Measurements from ENCODE around the gene IKZF1.
A peak's percentile ranks its signal among the peaks of the same experiment; 100 is the strongest.

IKZF1 gene

GRCh38 chr7:50339990-50340500 is 35.5 kb downstream of the IKZF1 start:
- no peak for TF ChIP-seq FOXP2 (optimal IDR thresholded peaks at IDR 0.05; ENCODE audit: control extremely low read depth, extremely low read length, insufficient read depth)
- no peak for TF ChIP-seq EZH2 (IDR thresholded peaks at IDR 0.05)
- Histone ChIP-seq H3K27ac (peak overlapping the region; percentile 68), H3K9ac (ENCODE audit: insufficient read length) (no peak overlapping the region), H3K36me3 (ENCODE audit: insufficient read depth, low read length) (no peaks in the 10 kb centered on the region), H3K9me3 (ENCODE audit: low read depth, low read length) (no peaks in the 10 kb centered on the region), H3K4me3 (peak overlapping the region; percentile 15; the same call in 1 of the 2 replicates)
- DNase-seq (ENCODE audit: low read depth, low spot score), result no peak

DNA sequence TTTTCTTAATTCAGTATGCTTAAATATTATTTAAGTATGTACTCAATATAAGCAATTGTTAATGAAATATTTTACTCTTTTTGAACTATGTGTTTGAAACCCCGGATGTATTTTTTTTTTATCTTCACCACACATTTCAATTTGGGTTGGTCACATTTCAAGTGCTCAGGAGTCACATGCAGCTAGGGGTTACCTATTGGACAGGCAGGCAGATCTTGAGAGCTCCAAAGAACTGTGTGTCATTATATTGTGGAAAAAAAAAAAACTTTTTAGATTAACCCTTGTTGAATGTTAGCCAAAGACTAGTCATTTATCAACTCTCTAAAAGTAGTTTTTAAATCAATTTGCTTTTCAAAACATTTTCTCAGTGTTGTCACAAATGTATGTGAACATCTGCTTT is 37.2 kb downstream of the IKZF1 start:
- no peak overlapping the region for H3K9ac ChIP-seq (ENCODE audit: insufficient read length)
- no peak for TF ChIP-seq EZH2 (IDR thresholded peaks at IDR 0.05)
- no peak for TF ChIP-seq POLR2AphosphoS5 (IDR thresholded peaks at IDR 0.05; ENCODE audit: borderline replicate concordance, low read depth, low read length)
- no peak for TF ChIP-seq FOXP2 (optimal IDR thresholded peaks at IDR 0.05; ENCODE audit: control extremely low read depth, extremely low read length, insufficient read depth)
- no peak for DNase-seq (ENCODE audit: low read depth, low spot score)
- H3K4me3 ChIP-seq, result no peak overlapping the region
- no peaks in the 10 kb centered on the region for H3K36me3 ChIP-seq (ENCODE audit: insufficient read depth, low read length)
- peak overlapping the region; percentile 43; the same call in 1 of the 2 replicates for H3K27ac ChIP-seq
- no peaks in the 10 kb centered on the region for H3K9me3 ChIP-seq (ENCODE audit: low read depth, low read length)

DNA sequence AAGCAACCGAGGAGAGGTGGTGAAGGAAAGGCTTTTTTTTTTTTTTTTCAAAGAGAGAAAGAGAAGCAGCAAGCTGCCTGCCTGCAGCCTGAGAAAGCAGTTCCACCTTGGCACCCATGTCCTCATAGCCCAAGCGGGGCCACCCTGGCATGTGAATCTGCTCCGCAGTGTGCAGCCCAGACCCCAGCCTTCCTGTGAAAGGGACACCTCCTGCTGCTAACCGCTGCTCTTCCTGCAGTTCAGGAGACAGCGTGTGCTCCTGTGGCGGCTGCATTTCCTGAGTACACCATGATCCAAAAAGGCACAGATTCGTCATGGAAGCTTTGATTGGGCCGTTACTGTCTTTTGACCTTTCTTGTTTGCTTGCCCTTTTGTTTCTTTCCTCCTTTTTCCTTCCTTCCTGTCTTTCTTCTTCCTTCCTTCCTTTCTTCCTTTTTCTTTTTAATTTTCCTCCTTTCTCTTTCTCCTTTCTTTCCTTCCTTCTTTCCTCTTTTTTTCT is 38.1 kb downstream of the IKZF1 start:
- H3K27ac ChIP-seq, result peak overlapping the region; percentile 1; the same call in 1 of the 2 replicates

GRCh38 chr7:50346545-50347497 is 42.3 kb downstream of the IKZF1 start:
- peak; percentile 67 for DNase-seq (ENCODE audit: low read depth, low spot score)
- TF ChIP-seq POLR2AphosphoS5 (IDR thresholded peaks at IDR 0.05; ENCODE audit: borderline replicate concordance, low read depth, low read length) (no peak), EZH2 (IDR thresholded peaks at IDR 0.05) (no peak), FOXP2 (optimal IDR thresholded peaks at IDR 0.05; ENCODE audit: control extremely low read depth, extremely low read length, insufficient read depth) (no peak)
- Histone ChIP-seq H3K9ac (ENCODE audit: insufficient read length) (no peak overlapping the region), H3K36me3 (ENCODE audit: insufficient read depth, low read length) (no peaks in the 10 kb centered on the region), H3K27ac (no peak overlapping the region), H3K4me3 (0 out of 2 replicates have a peak overlapping the region, but pooled peaks have one; percentile 3), H3K9me3 (ENCODE audit: low read depth, low read length) (no peaks in the 10 kb centered on the region)

More for the DNA sequence above, 38.1 kb downstream of the IKZF1 start:
- Histone ChIP-seq H3K9ac (ENCODE audit: insufficient read length) (no peak overlapping the region), H3K9me3 (ENCODE audit: low read depth, low read length) (no peaks in the 10 kb centered on the region), H3K4me3 (peak overlapping the region; percentile 65), H3K36me3 (ENCODE audit: insufficient read depth, low read length) (no peaks in the 10 kb centered on the region)
- TF ChIP-seq EZH2 (IDR thresholded peaks at IDR 0.05) (no peak), POLR2AphosphoS5 (IDR thresholded peaks at IDR 0.05; ENCODE audit: borderline replicate concordance, low read depth, low read length) (no peak), FOXP2 (optimal IDR thresholded peaks at IDR 0.05; ENCODE audit: control extremely low read depth, extremely low read length, insufficient read depth) (no peak)
- peak; percentile 35 for DNase-seq (ENCODE audit: low read depth, low spot score)

- no peak overlapping the region for H3K27ac ChIP-seq
- H3K4me3 ChIP-seq, result no peak overlapping the region
- no peak for TF ChIP-seq EZH2 (IDR thresholded peaks at IDR 0.05)
- no peak for TF ChIP-seq POLR2AphosphoS5 (IDR thresholded peaks at IDR 0.05; ENCODE audit: borderline replicate concordance, low read depth, low read length)
- TF ChIP-seq FOXP2 (optimal IDR thresholded peaks at IDR 0.05; ENCODE audit: control extremely low read depth, extremely low read length, insufficient read depth), result no peak
Measured at GRCh38 chr7:50347693-50348092, 43.2 kb downstream of the IKZF1 start.

GRCh38 chr7:50348469-50349162 is 44.1 kb downstream of the IKZF1 start:
- H3K36me3 ChIP-seq (ENCODE audit: insufficient read depth, low read length), result no peaks in the 10 kb centered on the region
- H3K27ac ChIP-seq, result no peak overlapping the region
- no peaks in the 10 kb centered on the region for H3K9me3 ChIP-seq (ENCODE audit: low read depth, low read length)
- no peak overlapping the region for H3K4me3 ChIP-seq
- DNase-seq (ENCODE audit: low read depth, low spot score), result no peak
- no peak overlapping the region for H3K9ac ChIP-seq (ENCODE audit: insufficient read length)
- TF ChIP-seq POLR2AphosphoS5 (IDR thresholded peaks at IDR 0.05; ENCODE audit: borderline replicate concordance, low read depth, low read length), result no peak
- TF ChIP-seq EZH2 (IDR thresholded peaks at IDR 0.05), result no peak
- TF ChIP-seq FOXP2 (optimal IDR thresholded peaks at IDR 0.05; ENCODE audit: control extremely low read depth, extremely low read length, insufficient read depth), result no peak

More at GRCh38 chr7:50347693-50348092, 43.2 kb downstream of the IKZF1 start:
- H3K36me3 ChIP-seq (ENCODE audit: insufficient read depth, low read length), result no peaks in the 10 kb centered on the region
- no peak for DNase-seq (ENCODE audit: low read depth, low spot score)
- no peak overlapping the region for H3K9ac ChIP-seq (ENCODE audit: insufficient read length)
- H3K9me3 ChIP-seq (ENCODE audit: low read depth, low read length), result no peaks in the 10 kb centered on the region

DNA sequence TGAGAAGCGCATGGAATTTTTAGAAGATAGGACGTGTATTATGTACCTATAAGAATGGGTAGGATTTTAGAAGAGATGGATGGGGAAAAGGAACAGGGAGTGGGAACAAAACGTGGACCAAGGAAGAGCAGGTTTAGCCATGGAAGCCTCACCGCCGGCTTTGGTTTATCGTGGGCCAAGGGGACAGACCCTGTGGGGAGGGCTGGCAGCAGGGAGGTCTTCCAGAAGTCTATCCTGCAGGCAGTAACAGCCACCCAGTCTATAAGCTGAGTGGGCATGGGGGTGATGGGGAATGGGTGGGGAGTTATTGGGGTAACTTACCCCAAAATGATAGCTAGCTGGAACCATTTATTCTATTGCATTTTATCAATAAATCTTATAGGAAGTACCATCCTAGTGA is 44.9 kb downstream of the IKZF1 start:
- H3K36me3 ChIP-seq (ENCODE audit: insufficient read depth, low read length), result no peaks in the 10 kb centered on the region
- no peak for DNase-seq (ENCODE audit: low read depth, low spot score)
- no peak overlapping the region for H3K9ac ChIP-seq (ENCODE audit: insufficient read length)
- no peak overlapping the region for H3K27ac ChIP-seq
- TF ChIP-seq FOXP2 (optimal IDR thresholded peaks at IDR 0.05; ENCODE audit: control extremely low read depth, extremely low read length, insufficient read depth) (no peak), EZH2 (IDR thresholded peaks at IDR 0.05) (no peak), POLR2AphosphoS5 (IDR thresholded peaks at IDR 0.05; ENCODE audit: borderline replicate concordance, low read depth, low read length) (no peak)
- H3K4me3 ChIP-seq, result no peak overlapping the region
- H3K9me3 ChIP-seq (ENCODE audit: low read depth, low read length), result no peaks in the 10 kb centered on the region
